ENCODE data around the gene FNDC7.

FNDC7 gene

DNA sequence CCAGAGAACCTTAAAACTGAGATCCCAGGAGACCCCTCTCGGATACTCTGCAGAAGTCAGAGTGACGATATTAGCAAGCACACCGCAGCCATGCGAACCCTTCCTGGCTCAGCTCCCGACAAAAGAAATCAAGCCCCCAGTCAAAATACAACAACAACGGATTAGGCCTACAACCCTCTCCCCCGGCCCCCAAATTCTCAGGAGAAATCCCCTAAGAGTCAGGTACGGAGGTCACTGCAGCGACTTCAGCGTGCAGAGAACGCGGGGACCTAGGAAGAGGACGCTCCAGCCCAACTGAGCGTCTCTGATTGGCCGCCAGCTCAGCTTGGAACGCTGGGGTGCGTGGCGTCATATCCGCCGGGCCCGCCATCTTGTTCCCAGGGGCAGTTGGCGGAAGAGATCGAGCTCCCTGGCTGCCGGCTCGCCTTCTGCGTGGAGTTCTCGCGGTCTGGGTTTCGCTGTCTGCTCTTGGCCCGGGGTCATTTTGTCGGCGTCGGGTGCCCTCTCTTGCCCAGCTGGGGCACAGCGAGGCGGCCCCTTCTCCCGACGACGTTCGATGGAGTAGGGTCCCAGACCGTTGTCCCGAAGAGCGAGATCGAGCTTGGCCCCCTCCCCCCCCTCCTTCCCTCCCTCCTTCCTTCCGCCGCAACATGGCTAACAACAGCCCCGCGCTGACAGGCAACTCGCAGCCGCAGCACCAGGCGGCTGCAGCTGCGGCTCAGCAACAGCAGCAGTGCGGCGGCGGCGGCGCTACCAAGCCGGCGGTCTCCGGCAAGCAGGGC is 20.6 kb upstream of the FNDC7 start, which contains the start of gene PRPF38B (continued):
- no peak for TF ChIP-seq ZFP41 (tag by site-specific recombination; IDR thresholded peaks at IDR 0.05; ENCODE audit: borderline replicate concordance)
- TF ChIP-seq ZNF76 (tag by site-specific recombination; IDR thresholded peaks at IDR 0.05; ENCODE audit: borderline replicate concordance, low read depth): peak; percentile 90
- TF ChIP-seq ZBTB48 (tag by site-specific recombination; IDR thresholded peaks at IDR 0.05): peak; percentile 98
- TF ChIP-seq KLF1 (tag by site-specific recombination; IDR thresholded peaks at IDR 0.05): no peak
- peak; percentile 97 for TF ChIP-seq ZNF366 (tag by site-specific recombination; conservative IDR thresholded peaks at IDR 0.05)
- TF ChIP-seq ZNF335 (tag by site-specific recombination; conservative IDR thresholded peaks at IDR 0.05): peak; percentile 91
- peak; percentile 37; the same call in 1 of the 2 replicates for TF ChIP-seq GLIS1 (tag by site-specific recombination; IDR thresholded peaks at IDR 0.05)
- TF ChIP-seq GLI2 (tag by site-specific recombination; IDR thresholded peaks at IDR 0.05; ENCODE audit: borderline replicate concordance, low read depth): no peak
- TF ChIP-seq ZNF530 (tag by site-specific recombination; IDR thresholded peaks at IDR 0.05; ENCODE audit: low read depth): no peak
- TF ChIP-seq ZNF585B (tag by site-specific recombination; IDR thresholded peaks at IDR 0.05): no peak
- TF ChIP-seq ZXDB (tag by site-specific recombination; IDR thresholded peaks at IDR 0.05): peak; percentile 97
- TF ChIP-seq ZSCAN30 (tag by site-specific recombination; IDR thresholded peaks at IDR 0.05): no peak
- TF ChIP-seq, protein P1, sequence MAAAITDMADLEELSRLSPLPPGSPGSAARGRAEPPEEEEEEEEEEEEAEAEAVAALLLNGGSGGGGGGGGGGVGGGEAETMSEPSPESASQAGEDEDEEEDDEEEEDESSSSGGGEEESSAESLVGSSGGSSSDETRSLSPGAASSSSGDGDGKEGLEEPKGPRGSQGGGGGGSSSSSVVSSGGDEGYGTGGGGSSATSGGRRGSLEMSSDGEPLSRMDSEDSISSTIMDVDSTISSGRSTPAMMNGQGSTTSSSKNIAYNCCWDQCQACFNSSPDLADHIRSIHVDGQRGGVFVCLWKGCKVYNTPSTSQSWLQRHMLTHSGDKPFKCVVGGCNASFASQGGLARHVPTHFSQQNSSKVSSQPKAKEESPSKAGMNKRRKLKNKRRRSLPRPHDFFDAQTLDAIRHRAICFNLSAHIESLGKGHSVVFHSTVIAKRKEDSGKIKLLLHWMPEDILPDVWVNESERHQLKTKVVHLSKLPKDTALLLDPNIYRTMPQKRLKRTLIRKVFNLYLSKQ (tag by site-specific recombination; IDR thresholded peaks at IDR 0.05; ENCODE audit: borderline replicate concordance): no peak
- TF ChIP-seq ZNF664 (tag by site-specific recombination; IDR thresholded peaks at IDR 0.05): no peak
- TF ChIP-seq ZBTB8A (tag by site-specific recombination; IDR thresholded peaks at IDR 0.05): peak; percentile 43
- TF ChIP-seq ZNF600 (tag by site-specific recombination; IDR thresholded peaks at IDR 0.05): peak; percentile 66; the same call in 1 of the 2 replicates
- TF ChIP-seq, protein P2, sequence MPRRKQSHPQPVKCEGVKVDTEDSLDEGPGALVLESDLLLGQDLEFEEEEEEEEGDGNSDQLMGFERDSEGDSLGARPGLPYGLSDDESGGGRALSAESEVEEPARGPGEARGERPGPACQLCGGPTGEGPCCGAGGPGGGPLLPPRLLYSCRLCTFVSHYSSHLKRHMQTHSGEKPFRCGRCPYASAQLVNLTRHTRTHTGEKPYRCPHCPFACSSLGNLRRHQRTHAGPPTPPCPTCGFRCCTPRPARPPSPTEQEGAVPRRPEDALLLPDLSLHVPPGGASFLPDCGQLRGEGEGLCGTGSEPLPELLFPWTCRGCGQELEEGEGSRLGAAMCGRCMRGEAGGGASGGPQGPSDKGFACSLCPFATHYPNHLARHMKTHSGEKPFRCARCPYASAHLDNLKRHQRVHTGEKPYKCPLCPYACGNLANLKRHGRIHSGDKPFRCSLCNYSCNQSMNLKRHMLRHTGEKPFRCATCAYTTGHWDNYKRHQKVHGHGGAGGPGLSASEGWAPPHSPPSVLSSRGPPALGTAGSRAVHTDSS (tag by site-specific recombination; IDR thresholded peaks at IDR 0.05): no peak
- no peak for TF ChIP-seq ZNF133 (tag by site-specific recombination; IDR thresholded peaks at IDR 0.05)
- peak; percentile 92 for TF ChIP-seq ZBTB17 (tag by site-specific recombination; IDR thresholded peaks at IDR 0.05)
- peak; percentile 94 for TF ChIP-seq ZNF501 (tag by site-specific recombination; IDR thresholded peaks at IDR 0.05)
- TF ChIP-seq ZNF394 (tag by site-specific recombination; IDR thresholded peaks at IDR 0.05; ENCODE audit: borderline replicate concordance): peak; percentile 37; the same call in 1 of the 2 replicates
- TF ChIP-seq ZNF138 (tag by site-specific recombination; IDR thresholded peaks at IDR 0.05; ENCODE audit: borderline replicate concordance): no peak
- no peak; the same call in 1 of the 2 replicates for TF ChIP-seq ZNF2 (tag by site-specific recombination; IDR thresholded peaks at IDR 0.05)
- no peak for TF ChIP-seq HOXC10 (CRISPR knock-in tag; IDR thresholded peaks at IDR 0.05)
- peak; percentile 78 for TF ChIP-seq ZNF24 (tag by site-specific recombination; IDR thresholded peaks at IDR 0.05)
- TF ChIP-seq ZNF404 (tag by site-specific recombination; IDR thresholded peaks at IDR 0.05): no peak
- no peak for TF ChIP-seq ZNF146 (tag by site-specific recombination; IDR thresholded peaks at IDR 0.05)
- TF ChIP-seq MYNN (tag by site-specific recombination; IDR thresholded peaks at IDR 0.05; ENCODE audit: borderline replicate concordance): no peak
- TF ChIP-seq ZNF157 (tag by site-specific recombination; IDR thresholded peaks at IDR 0.05): no peak

Data from HEK293 (cell line).